Germinal center (tissue), 1 donor: ENCODE data around the gene TRMT1.
A peak's percentile ranks its signal among the peaks of the same experiment; 100 is the strongest.

Source experiments
- DNase-seq: peaks from one replicate; pipeline ENCODE4 v3.0.0; 2012; ENCODE audit warnings: mixed read lengths, low spot score

The TRMT1 gene

DNA sequence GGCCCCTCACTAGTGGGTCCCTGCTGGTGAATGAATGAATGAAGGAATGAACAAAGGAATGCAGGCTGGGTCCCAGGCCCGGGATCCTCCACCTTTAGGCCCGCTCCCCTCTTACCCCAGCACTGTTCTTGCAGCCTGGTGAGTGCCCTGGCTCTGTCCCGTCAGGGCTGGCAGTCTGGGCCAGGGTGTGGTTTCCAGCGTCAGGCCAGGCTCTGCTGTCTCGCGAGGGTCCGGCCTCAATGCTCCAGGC lies 14.2 kb downstream of the TRMT1 start:
- no peak for DNase-seq

DNA sequence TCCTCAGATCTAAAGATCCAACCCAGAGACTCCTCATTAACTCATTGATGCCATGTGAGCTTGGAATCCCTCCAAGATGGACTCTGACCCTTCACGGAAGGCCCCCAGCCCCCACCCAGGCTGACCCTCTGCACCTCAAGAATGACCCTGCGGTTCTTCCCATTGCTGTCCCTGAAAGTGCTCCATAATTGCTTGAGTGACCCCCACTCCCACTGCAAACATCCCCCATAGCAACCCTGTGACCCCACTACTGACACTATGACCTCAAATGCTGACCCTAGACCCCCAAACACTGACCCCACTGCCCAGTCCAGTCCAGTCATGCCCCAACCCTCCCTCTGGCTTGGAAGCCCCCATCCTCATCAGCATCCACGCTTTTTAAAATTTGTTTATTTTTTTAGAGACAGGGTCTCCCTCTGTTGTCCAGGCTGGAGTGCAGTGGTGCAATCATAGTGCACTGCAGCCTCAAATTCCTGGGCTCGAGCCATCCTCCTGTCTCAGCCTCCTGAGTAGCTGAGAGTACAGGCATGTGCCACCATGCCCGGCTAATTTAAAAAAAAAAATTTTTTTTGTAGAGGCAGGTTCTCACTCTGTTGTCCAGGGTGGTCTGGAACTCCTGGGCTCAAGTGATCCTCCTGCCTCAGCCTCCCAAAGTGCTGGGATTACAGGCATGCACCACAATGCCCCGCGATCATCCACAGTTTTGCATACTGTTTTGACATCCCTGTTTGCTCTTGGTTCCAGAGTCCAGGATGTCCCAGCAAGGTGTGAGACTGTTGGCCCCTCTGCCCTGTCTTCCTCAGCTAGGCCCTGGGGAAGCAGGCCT lies 14.7 kb downstream of the TRMT1 start:
- DNase-seq = no peak

GRCh38 chr19:13100841-13101589 lies 15.5 kb downstream of the TRMT1 start:
- no peak for DNase-seq

DNA sequence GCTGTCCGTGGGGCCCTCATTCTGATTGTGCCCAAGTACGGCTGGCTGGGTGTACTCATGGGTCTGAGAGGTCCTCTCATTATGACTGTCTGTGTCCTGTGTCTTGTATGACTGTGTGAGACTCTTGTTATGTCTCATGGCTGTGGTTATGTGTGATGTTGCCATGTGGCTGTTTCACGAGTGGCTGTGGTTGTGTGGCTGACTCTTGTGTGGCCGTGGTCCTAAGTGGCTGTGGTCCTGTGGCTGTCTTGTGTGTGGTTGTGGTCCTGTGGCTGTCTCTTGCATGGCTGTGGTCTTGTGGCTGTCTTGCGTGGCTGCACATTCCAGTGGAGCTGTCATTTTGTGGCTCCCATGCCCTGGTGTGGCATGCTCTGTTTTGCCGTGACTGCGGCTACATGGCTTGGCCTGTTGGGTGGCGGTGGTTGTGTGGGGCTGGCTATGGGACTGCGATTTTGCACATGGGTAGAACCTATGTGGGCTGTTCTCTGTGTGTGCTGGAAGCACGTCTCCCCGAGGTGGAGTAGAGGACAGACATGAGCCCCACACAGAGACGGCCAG lies 16.4 kb downstream of the TRMT1 start:
- DNase-seq = no peak

GRCh38 chr19:13099073-13099999 lies 17.2 kb downstream of the TRMT1 start:
- peak; percentile 76 for DNase-seq

DNA sequence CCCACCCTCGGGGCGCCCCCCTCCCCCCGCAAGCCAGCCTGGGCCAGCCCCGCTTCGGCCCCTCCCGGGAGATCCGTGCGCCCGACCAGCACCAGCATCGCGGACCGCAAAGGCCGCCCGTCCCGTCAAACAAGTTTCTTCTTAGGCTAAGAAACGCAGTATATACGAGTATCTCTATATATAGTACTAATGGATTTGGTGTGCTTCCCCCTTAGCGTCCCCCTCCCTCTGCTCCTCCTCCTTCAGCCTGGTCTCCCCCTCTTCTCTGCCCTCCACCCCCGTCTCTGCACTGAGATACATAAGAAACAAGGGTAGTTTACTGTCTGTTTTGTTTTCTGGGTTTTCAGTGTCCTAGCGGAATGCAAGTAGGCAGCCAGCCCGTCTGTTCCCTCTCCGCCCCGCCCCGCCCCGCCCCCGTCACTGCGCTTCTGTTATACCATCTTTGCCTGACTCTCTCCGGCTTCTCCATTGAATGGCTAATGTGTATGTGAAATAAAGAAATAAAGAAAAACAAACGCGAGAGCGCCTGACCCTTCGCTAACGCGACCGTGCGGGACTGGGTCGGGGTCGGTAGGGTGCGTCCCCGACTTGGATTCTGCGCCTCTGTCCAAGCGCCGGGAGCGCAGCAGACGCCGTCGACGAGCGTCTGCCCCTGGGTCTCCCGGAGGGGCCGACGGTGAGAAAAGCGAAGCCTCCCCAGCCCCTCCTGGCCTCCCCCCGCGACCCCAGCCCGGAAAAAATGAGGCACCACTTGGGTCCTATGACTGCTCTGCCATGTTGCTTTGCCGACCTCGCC lies 18.1 kb downstream of the TRMT1 start:
- DNase-seq = no peak

DNA sequence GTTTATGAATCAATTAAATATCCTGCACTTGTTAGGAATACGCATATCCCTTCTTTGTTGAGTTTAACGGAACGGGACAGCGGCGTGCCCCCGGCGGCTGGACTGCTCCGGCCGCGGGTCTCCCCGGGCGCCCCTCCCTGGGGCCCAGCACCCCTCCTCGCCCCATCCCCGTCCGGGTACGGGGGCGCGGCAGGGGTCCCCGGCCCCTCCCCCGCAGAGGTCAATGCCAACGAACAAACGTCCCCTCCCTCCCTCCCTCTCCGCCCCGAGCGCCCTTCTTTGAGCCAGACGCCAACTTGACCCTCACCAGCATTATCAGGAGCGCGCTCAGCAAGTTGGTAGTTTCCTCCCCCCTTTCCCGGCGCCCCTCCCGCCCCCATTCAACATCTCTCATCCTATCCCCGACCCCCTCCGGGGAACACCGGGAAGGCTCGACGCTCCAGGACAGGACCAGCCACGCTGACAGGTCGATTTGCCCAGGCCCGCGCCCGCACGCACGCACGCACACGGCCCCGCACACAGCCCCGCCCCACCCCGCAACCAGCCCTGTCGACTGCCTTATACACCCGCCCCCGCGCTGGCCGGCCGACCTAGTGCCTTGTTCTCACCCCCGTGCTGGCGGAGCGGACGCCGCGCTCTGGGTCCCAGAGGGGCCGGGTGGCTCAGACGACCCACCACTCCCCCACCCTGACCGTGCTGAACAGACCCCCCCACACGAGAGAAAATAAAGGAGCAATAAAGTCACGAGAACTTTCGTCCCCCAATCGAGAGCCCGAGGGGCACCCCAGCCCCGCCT lies 18.9 kb downstream of the TRMT1 start:
- DNase-seq = no peak

DNA sequence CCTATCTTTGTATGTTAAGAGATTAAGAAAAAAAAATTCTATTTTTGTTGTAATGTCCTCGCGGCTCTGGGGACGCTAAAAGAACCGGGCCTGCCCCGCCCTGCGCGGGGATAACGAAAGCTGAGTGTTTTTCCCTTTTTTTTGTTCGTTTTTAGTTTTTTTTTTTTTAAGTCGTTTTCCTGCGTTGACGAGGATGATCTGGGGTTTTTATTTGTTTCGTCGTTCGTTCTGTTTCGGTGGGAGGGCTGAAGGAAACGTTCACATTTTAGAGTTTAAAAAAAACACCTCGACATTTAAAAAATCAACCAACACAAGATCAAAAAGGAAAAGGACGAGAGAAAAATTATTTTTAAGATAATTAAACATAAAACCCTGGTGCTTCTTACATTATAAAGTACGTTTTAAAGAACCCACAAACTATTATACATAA lies 19.5 kb downstream of the TRMT1 start:
- no peak for DNase-seq

DNA sequence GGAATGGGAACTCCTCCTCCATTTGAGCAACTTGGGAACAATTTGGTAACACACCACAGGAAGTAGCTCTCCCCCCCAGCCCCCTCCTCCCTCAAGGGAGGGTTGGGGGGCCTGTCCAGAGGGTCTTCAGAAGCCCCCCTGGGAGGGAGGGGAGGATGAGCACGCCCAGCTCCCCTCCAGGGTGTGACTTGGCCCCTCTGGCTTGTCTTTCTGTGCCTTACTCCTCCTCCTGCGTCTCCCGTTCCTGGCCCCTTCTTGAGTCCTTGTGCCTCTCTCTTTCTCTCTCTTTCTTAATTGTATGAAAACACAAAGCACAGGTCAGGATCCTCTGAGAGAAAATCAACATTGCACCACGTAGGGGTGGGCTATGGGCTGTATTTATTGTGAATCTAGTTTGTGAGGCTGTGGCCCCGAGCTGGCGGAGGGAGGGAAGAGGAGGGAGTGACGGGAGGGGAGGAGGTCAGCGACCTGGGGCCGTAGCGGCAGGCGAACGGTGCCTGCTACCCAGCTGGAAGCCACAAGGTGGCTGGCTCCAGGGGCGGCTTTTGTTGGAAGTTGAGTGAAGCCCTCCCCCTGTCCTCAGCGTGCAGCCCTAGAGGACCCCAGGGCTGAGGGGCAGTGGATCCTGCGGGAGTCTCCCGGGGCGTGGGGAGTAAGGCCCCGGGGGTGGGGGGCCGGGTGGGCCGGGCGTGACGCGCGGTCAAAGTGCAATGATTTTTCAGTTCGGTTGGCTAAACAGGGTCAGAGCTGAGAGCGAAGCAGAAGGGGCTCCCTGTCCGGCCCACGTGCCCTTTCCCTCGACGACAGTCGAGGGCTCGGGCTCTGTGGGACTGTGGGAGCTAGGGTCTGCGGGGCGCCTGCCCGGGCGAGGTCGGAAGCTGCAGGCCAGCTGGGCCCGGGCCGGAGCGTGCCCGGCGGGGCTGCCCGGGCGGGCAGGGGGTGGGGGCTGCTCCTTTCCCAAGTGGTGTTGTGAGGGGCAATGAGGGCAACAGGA lies 20.3 kb downstream of the TRMT1 start:
- no peak for DNase-seq

GRCh38 chr19:13095393-13095784 lies 21.2 kb downstream of the TRMT1 start:
- peak; percentile 72 for DNase-seq

- DNase-seq = no peak
These were observed 21.7 kb downstream of the TRMT1 start for GRCh38 chr19:13094771-13095392.

DNA sequence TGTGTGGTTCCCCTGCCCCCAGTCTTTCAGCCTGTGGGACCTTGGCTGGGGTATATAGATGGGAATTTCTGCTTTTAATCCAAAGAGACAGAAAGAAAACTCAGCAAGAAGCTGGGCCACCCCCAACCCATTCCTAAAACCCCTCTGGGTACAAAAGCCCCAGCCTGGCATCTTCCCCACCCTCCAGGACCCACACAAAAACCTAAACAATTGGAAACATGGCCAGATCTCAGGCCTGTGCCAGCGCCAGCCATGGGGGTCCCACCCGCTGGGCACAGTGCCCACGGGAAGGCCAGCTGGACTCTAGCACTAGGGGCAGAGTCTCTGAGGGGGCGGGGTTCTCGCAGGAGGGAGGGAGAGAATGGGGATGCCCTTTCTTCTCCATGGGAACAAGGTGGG lies 22.4 kb downstream of the TRMT1 start:
- DNase-seq = no peak

DNA sequence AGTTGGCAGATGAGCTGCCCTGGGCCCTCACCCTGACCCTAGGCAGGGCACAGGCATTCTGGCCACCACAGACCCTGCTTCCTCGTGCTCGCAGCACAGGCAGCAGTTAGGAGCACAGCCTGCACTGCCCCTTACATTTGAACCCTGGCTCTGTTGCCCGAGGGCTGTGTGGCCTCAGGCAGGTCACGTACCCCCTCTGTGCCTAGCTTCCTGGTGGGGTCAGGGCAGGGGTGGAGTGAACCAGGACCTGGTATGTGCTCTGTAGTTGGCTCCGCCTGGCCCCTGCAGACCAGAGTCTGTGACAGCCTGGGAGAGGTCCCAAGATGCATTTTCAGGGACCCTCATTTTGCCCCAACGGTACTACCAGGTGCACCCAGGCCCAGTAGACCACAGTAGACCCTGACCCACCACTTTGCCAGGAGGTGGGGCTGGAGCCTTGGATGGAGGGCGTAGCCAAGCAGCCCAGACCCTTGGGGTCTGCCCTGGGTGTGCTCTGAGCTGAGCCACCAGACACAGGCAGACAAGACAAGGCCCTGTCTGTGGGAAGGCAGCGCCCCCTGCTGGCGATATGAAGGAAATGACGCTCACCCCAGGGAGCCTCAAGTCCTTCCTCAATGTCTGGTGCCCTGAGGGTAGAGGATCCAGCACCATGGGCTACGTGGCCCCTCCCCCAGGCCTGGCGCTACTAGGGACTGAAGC lies 23.0 kb downstream of the TRMT1 start:
- peak; percentile 90 for DNase-seq

GRCh38 chr19:13092606-13093235 lies 23.8 kb downstream of the TRMT1 start:
- DNase-seq = no peak

GRCh38 chr19:13092158-13092543 lies 24.4 kb downstream of the TRMT1 start:
- no peak for DNase-seq

GRCh38 chr19:13091400-13092157 lies 25.0 kb downstream of the TRMT1 start:
- no peak for DNase-seq
